DND-41 (cell line): ENCODE results near the gene CCDC69.

Experiments used
- CTCF ChIP-seq: IDR thresholded peaks from 2 replicates; pipeline ENCODE4 v1.5.1; 2012; ENCODE audit warnings: borderline replicate concordance, low read length, moderate library complexity, mild to moderate bottlenecking; ENCODE audit not compliant: poor library complexity, severe bottlenecking; ENCODE audit errors: extremely low read depth
- EZH2 ChIP-seq: IDR thresholded peaks from 3 replicates; pipeline ENCODE4 v1.6.1; 2012; ENCODE audit warnings: borderline replicate concordance, low read depth, mild to moderate bottlenecking, moderate library complexity, low read length, inconsistent platforms; ENCODE audit not compliant: severe bottlenecking

DNA sequence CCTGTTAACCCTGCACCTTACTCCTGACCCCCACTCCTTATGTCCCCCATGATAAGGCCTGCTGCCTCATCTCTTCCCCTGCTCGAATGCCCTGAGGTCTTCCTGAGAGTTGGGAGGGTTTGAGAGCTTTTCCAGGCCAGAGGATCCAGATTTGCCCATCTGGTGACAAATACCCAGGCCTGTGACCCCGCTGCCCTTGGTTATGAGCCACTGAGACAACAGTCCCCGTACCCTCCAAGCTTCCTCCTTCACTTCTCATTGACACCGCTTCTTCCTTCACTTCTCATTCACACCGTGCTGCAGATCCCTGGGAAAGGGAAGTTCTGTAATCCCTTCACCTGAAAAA lies 29.7 kb upstream of the CCDC69 start:
- TF ChIP-seq CTCF, result no peak
- no peak for TF ChIP-seq EZH2
